ENCODE results near the gene BAHCC1. TPM values are rescaled to one million over a fixed set of nuclear protein-coding genes. Genes with fewer than 3 reads are reported as not detected.
"Not testable (repeated sequence)": the region's sequence is repeated elsewhere in the genome, so short reads cannot be mapped to it uniquely, and the experiment has no call there.

BAHCC1 gene
- total RNA-seq, 1 donor from 2014 or later = 22.7 TPM

DNA sequence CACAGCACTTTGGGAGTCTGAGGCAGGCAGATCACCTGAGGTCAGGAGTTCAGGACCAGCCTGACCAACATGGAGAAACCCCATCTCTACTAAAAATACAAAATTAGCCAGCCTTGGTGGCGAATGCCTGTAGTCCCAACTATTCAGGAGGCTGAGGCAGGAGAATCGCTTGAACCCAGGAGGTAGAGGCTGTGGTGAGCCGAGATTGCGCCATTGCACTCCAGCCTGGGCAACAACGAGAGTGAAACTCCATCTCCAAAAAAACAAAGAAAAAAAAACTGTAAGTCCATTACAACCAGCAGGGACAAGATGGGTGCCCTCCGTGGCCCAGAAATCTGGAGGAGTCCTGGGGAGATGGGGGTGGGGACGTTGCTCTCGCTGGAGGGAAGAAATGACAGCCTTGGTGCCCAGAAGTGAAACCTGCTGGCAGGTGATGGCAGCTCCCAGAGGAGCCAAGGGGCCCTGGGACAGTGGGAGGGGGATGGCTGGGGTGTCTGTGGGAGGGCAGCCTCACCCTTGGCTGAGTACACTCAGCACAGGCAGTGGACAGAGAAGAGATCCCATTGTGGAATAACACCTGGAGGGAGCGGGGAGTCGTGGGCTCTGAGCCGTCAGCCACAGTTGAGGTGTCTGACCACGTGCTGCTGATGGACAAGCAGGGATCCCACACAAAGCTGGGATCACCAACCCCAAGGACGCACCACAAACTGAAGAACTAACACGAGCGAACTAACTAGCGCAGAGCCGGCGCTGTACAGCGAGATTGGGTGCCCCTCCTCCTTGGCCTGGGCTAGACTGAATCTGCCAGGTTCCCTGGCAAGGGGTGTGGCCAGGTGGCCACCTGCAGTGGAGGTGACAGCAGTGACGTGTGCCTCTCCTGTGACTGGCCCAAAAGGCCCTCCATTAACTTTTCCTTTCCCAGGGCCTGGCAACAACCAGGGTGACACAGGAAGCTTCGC lies 46.9 kb upstream of the BAHCC1 start:
- DNase-seq (ENCODE audit: low spot score) = no peak
- H3K9me3 Mint-ChIP-seq (ENCODE audit: low read depth) = no peaks in the 10 kb centered on the region
- TF ChIP-seq, protein P1, sequence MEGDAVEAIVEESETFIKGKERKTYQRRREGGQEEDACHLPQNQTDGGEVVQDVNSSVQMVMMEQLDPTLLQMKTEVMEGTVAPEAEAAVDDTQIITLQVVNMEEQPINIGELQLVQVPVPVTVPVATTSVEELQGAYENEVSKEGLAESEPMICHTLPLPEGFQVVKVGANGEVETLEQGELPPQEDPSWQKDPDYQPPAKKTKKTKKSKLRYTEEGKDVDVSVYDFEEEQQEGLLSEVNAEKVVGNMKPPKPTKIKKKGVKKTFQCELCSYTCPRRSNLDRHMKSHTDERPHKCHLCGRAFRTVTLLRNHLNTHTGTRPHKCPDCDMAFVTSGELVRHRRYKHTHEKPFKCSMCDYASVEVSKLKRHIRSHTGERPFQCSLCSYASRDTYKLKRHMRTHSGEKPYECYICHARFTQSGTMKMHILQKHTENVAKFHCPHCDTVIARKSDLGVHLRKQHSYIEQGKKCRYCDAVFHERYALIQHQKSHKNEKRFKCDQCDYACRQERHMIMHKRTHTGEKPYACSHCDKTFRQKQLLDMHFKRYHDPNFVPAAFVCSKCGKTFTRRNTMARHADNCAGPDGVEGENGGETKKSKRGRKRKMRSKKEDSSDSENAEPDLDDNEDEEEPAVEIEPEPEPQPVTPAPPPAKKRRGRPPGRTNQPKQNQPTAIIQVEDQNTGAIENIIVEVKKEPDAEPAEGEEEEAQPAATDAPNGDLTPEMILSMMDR (IDR thresholded peaks at IDR 0.05) = no peak
- no peaks in the 10 kb centered on the region for H3K27me3 Mint-ChIP-seq (ENCODE audit: low read depth)
- no peak overlapping the region for H3K4me3 Mint-ChIP-seq (ENCODE audit: unreplicated experiment)
- H3K36me3 Mint-ChIP-seq (ENCODE audit: low read depth) = peaks cover 5% of the 10 kb centered on the region
- peak overlapping the region; percentile 54 for H3K27ac Mint-ChIP-seq (ENCODE audit: unreplicated experiment)
- H3K4me1 Mint-ChIP-seq (ENCODE audit: low read depth) = peaks cover 19% of the 10 kb centered on the region

DNA sequence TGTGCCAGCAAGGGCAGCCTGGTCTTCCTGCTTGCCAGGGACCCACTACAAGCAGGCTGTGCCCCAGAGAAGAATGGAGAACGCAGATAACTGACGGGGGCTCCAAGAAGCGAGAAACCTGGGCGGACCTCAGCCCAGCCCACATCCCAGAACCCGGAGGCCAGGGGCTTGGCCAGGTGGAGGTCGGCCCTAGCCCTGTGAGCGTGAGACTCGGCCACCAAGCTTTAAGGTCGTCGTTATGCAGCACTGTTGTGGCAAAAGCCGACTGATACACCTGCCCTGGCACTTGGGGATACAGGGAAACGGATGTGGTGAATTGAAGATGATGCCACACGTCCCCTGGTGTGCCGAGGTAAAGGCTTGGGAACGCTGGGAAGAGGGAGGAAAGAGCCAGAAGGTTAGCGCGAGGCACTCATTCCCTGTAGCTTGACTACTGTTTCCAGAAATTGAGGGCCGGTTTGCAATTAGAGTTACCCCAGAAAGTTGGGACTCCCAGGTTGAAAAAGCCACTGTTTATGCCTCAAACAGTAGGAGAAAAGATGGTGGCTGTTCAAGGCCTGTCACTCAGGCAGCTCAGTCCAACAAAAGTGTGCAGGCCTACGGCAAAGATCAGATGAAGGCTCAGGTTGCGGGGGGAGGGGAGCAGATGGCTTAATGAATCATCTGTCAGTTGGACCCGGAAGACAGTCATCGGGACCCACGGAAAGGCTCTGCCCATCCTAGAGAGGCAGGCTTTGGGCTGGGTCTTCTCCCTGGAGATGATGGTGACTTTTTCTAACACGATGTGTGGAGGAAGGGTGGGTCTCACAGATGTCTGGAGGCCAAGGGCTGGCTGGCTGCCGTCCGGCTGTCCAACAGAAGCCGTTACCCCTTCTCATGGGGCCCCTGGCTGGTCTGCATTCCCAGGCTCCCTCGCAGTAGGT lies 45.6 kb upstream of the BAHCC1 start:
- no peaks in the 10 kb centered on the region for H3K27me3 Mint-ChIP-seq (ENCODE audit: low read depth)
- H3K4me3 Mint-ChIP-seq (ENCODE audit: unreplicated experiment) = no peak overlapping the region
- no peak for DNase-seq (ENCODE audit: low spot score)
- TF ChIP-seq, protein P1 (IDR thresholded peaks at IDR 0.05) = no peak
- H3K9me3 Mint-ChIP-seq (ENCODE audit: low read depth) = no peaks in the 10 kb centered on the region
- H3K4me1 Mint-ChIP-seq (ENCODE audit: low read depth) = peaks cover 19% of the 10 kb centered on the region
- H3K27ac Mint-ChIP-seq (ENCODE audit: unreplicated experiment) = peak overlapping the region; percentile 15
- H3K36me3 Mint-ChIP-seq (ENCODE audit: low read depth) = peaks cover under 1% of the 10 kb centered on the region

GRCh38 chr17:81350320-81350890 lies 44.9 kb upstream of the BAHCC1 start:
- TF ChIP-seq, protein P1 (IDR thresholded peaks at IDR 0.05) = no peak
- H3K27ac Mint-ChIP-seq (ENCODE audit: unreplicated experiment) = no peak overlapping the region
- H3K9me3 Mint-ChIP-seq (ENCODE audit: low read depth) = no peaks in the 10 kb centered on the region
- H3K36me3 Mint-ChIP-seq (ENCODE audit: low read depth) = no peaks in the 10 kb centered on the region
- H3K27me3 Mint-ChIP-seq (ENCODE audit: low read depth) = no peaks in the 10 kb centered on the region
- DNase-seq (ENCODE audit: low spot score) = no peak
- H3K4me3 Mint-ChIP-seq (ENCODE audit: unreplicated experiment) = no peak overlapping the region
- H3K4me1 Mint-ChIP-seq (ENCODE audit: low read depth) = peaks cover 19% of the 10 kb centered on the region

DNA sequence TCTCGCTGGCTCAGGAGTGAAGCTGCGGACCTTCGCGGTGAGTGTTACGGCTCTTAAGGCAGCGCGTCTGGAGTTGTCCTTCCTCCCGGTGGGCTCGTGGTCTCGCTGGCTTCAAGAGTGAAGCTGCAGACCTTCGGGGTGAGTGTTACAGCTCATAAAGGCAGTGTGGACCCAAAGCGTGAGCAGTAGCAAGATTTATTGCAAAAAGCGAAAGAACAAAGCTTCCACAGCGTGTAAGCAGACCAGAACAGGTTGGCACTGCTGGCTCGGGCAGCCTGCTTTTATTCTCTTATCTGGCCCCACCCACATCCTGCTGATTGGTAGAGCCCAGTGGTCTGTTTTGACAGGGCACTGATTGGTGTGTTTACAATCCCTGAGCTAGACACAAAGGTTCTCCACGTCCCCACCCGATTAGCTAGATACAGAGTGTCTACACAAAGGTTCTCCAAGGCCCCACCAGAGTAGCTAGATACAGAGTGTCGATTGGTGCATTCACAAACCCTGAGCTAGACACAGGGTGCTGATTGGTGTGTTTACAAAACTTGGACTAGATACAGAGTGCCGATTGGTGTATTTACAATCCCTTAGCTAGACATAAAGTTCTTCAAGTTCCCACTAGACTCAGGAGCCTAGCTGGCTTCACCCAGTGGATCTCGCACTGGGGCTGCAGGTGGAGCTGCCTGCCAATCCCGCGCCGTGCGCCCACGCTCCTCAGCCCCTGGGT lies 43.8 kb upstream of the BAHCC1 start:
- not testable (repeated sequence) for H3K4me3 Mint-ChIP-seq (ENCODE audit: unreplicated experiment); H3K36me3 Mint-ChIP-seq (ENCODE audit: low read depth); H3K27ac Mint-ChIP-seq (ENCODE audit: unreplicated experiment); H3K9me3 Mint-ChIP-seq (ENCODE audit: low read depth); H3K27me3 Mint-ChIP-seq (ENCODE audit: low read depth); DNase-seq (ENCODE audit: low spot score)
- peaks cover 19% of the 10 kb centered on the region for H3K4me1 Mint-ChIP-seq (ENCODE audit: low read depth)

GRCh38 chr17:81352056-81352455 lies 43.2 kb upstream of the BAHCC1 start:
- not testable (repeated sequence) for H3K9me3 Mint-ChIP-seq (ENCODE audit: low read depth); DNase-seq (ENCODE audit: low spot score); H3K4me3 Mint-ChIP-seq (ENCODE audit: unreplicated experiment); H3K36me3 Mint-ChIP-seq (ENCODE audit: low read depth); H3K27ac Mint-ChIP-seq (ENCODE audit: unreplicated experiment); H3K27me3 Mint-ChIP-seq (ENCODE audit: low read depth)
- peaks cover 14% of the 10 kb centered on the region for H3K4me1 Mint-ChIP-seq (ENCODE audit: low read depth)

Data from chondrocyte (in vitro differentiated cells).